Esophagus squamous epithelium (tissue), 4 donors: ENCODE measurements around the gene NMUR1.

ENCODE experiments used
- CTCF ChIP-seq, 6 experiments: fragments of 450-650 bp in 4 of 6; fragments of 200-600 bp in 2 of 6; sonication (generic) in 2 of 6; IDR thresholded peaks; one replicate each; pipeline ENCODE4 v1.5.1; 2016 to 2019; ENCODE audit warnings: antibody characterized with exemption in 6 of 6, mild to moderate bottlenecking in 4 of 6, moderate library complexity in 4 of 6
- POLR2A ChIP-seq, 4 donors: fragments of 450-650 bp; IDR thresholded peaks; one replicate each; pipeline ENCODE4 v1.6.1; 2017; ENCODE audit warnings: antibody characterized with exemption in 4 of 4, mild to moderate bottlenecking in 4 of 4, moderate library complexity in 3 of 4

GRCh38 chr2:231567159-231567558 is 36.9 kb upstream of the NMUR1 start:
- TF ChIP-seq CTCF (IDR thresholded peaks at IDR 0.05) (no peak), POLR2A (IDR thresholded peaks at IDR 0.05) (no peak)
